A204.1 (cell line): Measurements from ENCODE around the gene USP16.
"Not testable (repeated sequence)": the region's sequence is repeated elsewhere in the genome, so short reads cannot be mapped to it uniquely, and the experiment has no call there.

ENCODE experiments used
- FAIRE-seq: peaks from 2 replicates; lab custom pipeline; 2012; peaks lifted over from hg19 to GRCh38; lab: Jason Lieb, UNC

The USP16 gene

DNA sequence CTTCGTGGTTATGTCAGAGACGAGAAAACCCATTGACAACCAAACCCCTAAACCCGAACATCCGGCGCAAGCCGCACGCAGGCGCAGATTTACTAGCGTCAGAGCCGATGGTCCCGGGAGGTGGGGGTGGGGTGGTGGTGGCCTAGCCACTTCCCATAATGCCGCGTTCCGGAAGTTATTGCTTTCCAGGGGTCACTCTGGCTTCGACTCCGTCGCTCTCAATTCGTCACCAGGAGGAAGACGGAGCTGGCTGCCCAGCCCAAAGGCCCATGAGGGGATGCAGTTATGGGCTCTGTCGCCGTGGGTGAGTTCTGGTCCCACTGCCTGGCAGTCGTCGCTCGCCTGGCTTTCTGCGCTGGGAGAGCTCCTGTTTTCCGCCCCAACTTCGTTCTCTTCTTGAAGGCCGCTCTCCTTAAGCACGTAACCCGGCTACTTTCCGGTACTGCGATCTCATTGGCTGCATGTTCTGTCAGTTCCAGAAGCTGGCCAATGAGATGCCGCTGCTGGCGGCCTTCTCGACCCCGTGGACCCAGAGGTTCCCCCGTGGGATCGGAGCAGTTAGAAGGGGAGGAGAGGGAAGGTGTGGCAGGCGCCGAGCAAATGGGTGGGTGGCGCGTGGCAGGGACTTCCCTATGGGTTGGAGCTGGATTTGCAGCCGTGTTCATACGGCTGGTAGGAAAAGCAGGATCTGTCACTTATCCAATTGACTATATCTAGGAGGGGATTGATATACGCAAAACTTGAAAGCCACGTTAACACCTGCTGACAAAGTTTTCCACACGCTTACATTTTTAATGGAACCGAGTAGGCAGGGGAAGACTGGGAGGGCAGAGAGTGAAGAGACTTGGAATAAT, at the start of gene USP16:
Gene USP16, plus strand, starts transcription at position 195 of the 854 bp plus-strand sequence. CDS start 3,246 bp downstream, outside the sequence.
- peak; percentile 96 for FAIRE-seq

DNA sequence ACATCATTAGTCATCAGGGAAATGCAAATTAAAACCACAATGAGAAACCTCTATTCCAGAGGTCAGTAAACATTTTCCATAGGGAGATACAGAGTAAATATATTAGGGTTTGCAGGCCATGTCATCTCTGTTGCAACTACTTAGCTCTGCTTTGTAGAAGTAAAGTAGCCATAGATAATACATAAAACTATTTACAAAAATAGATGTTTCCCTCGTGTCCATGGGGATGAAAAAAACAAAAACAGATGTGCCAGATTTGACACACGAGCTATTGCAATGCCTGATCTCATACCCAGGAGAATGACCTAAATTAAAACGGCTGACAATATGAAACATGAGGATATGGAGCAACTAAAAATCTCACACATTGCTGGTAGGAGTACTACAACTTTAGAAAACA, 49.1 kb upstream of the USP16 start:
- no peak for FAIRE-seq

DNA sequence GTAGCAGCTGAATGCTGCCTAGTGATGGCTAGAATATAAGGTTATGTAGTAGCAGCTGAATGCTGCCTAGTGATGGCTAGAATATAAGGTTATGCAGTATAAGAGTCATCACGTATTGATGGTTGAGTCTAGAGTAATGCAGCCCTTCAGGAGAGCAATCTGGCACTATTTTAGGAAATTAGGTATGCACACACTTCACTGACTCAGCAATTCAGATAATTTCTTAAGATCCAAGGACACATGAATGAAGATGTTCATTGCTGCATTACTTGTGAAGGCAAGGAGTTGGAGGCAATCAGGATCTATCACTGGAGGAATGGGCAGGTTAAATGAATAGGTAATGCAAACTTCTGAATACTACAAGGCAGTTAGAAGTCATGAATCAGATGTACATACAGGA, 45.4 kb upstream of the USP16 start:
- FAIRE-seq: no peak

DNA sequence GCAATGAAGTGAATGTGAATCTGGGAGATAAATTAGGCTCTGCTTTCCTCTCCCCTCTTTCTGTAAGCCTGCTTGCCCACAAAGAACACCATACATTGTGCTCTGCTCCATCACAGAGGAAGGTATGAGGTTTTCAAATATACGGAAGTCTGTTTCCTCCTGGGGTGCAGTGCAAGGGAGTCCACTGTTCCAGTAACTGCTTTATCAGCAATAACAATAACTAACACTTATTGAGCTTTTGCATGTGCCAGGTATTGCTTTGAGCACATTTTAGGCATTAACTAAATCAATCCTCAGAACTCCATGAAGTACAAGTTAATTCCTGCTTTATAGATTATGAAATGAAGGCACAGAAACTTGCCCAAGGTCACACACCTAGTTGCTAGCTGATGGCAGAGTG, 41.8 kb upstream of the USP16 start:
- no peak for FAIRE-seq

DNA sequence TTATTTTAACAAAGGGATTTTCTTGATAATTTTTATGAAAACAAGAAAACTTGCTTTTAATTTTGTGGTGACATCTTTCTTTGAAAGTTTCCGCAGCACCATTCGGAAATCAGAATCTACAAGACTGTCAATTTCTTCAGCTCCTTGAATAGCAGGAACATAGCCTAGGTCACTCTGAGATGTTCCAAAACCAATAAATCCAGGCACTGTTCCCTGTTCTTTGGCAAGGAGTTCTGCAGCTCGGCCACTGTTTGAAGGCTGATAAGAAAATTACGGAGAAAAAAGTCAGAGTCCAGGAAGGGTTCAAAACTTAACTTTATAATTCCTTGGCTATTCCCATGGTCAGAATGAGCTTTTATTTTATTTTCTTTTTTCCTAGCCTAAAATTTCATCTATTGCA, 37.8 kb upstream of the USP16 start:
- FAIRE-seq: no peak

DNA sequence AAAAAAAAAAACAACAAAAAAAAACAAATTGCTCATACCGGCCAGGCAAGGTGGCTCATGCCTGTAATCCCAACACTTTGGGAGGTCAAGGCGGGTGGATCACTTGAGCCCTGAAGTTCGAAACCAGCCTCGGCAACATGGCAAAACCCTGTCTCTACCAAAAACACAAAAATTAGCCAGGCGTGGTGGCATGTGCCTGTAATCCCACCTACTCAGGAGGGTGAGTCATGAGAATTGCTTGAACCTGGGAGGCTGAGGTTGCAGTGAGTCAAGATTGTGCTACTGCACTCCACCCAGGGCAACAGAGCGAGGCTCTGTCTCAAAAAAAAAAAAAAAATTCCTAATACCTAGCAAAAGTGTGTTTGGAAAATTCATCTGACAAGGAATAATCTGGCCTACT, 36.3 kb upstream of the USP16 start:
- FAIRE-seq: not testable (repeated sequence)

DNA sequence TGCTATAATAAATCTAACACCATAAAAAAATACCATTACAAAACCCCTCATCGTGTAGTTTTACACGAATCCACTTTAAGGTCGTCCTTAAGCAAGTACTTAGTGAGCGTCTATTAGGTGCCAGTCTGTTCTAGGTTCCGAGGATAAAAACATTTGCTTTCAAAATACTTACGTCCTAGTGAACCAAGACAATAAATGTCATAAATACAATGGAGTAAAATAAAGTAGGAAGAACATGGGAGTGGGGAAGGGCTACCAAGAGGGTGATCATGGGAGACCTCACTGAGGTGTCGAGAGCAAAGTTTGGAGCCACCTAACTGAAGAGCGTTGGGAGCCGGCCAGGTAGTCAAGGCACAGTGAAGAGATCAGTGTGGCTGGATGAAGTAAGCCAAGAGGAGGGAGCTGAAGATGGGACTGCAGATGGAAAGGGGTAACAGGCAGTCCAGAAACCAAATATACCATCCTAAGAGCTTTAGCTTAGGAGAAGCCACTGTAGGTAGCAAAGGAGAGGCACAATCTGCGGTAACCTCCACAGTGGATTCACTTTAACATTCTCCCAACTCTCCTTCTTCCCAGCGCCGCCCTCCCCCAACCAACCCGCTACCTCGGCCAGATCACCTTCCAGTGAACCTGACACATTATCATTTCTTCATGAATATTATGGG, 32.5 kb upstream of the USP16 start:
- FAIRE-seq: no peak

DNA sequence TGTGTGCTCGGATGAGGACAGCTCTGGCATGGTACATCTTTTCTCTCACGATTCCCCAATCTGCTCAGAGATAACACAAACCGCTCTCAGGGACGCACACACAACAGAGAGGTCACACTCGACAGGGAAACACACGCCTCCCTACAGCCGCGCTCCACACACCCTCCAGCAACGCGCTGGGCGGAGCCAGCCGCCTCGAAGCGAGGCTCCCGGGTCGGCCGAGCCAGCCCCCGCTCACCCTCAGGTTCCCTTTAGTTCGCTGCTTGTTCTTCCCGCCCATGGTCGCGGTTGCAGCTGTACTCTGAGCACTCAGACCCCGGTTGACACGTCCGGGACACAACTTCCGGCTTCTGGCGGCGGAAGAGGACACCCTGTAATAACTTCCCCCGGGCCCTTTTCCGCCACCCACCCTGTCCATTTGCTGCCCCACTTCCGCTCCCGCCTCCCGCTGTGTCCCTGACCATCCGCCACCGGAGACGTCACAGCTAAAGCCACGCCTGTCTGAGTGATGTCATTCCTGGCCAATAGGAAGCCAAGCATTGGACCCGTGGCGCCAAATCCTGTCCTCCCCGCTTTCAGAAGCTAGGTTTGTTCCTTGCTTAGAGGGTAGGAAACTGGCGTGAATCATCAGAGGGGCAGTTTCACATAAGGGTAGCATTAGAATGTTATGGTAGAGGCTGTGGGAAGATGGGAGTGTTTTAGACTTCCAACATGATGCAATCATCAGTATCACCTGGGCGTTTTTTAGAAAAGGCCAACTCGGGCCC, 31.8 kb upstream of the USP16 start, which contains the start of gene LTN1:
Gene LTN1, minus strand, starts transcription at position 352 of the 767 bp plus-strand sequence. Its CDS starts 72 bp downstream, at position 280.
- FAIRE-seq: peak; percentile 97

DNA sequence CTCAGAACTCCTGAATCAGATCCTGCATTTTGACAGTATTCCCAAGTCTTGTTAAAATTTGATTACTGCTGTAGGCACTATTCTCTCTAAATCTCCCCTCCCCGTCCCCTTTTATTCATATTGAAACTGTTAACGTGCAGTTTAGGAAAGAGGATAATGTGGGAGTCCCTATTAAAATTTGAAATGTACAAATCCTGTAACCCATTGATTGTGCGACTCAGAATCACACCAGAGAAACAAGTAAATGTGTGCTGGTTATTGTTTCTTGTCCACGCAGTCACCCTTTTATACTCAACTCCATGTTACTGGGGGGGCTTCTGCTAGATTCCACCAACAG, 31.2 kb upstream of the USP16 start:
- no peak for FAIRE-seq

DNA sequence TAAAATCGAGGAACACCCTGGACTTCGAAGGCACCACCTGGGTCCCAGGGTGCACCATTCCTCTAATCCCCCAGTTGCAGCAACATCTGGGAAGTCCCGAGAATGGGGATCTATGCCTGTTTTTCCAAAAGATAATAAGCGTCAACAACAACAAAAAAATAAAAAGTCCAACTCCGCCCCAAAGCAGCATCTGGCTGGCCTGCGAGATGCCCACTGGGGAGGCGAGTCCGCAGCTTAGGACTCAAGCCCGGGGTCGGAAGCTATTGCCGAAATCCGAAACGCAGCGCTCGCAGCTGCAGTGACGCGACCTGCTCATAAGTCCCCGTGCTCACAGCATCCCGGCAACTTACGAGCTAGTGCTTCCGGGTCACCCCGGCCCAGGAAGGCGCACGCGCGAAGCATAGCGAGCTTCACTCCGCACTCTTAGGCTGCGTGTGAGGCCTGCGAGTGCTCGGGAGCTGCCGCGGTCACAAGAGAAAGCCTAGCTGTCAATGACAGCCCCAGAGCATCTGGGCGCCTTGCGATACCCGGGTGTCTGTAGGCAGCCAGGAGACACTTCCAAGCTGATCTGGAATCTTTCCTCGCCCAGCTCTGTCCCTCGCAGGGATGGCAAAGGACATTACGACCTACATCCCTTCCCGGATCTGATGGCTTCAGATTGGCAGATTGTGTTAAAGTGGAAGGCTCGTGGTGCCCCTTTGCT, 21.9 kb upstream of the USP16 start:
- FAIRE-seq: peak; percentile 77

DNA sequence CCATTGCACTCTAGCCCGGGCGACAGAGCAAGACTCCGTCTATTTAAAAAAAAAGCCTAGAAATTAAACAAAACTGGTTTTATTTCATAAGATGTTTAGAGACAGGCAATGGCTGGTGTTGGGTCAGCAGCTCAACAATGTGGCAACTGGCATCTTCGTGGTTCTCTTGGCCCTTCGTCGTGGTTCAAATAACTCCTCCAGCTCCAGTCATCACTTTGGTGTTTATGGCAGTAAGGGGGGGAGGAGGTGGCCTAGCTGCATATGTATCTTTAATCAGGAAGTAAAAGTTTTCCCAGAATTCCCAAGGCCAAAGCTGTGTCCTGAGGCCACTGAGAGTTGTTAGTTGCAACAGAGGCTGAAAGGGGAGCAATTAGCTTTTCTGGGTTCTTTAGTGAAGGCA, 18.8 kb upstream of the USP16 start:
- no peak for FAIRE-seq

DNA sequence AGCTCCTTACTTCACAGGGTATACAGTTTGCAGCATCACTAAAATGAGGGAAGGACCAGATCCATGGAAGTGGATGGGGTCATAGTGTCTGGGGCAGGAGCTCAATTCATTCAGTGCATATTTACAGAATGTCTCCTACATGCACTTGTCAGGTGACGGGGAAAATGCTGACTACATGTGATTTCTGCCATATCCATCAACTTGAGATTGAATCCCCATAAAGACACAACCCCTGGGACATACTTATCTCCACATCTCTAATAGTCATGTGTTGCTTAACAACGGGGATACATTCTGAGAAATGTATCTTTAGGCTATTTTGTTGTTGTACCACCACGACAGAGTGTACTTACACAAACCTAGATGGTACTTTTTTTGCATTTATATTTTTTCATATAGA, 17.3 kb upstream of the USP16 start:
- no peak for FAIRE-seq

DNA sequence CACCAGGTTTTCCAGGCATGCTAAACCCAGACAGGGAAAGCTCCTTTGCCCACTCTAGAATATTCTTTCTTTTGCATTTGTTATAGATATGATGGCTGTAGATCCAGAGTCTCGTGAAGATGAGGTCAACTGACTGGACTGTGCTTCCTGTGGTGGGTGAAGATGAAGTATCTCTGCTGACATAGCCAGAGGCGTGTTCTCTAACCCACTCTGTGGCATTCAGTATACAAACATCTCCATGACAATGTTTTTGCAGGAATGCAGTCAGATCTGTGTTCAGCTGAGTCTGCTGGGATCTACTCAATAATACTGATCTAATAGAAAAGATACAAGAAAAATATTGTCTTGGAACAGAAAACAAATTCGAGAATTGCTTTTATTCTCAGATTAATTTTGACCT, 16.7 kb upstream of the USP16 start:
- FAIRE-seq: no peak

DNA sequence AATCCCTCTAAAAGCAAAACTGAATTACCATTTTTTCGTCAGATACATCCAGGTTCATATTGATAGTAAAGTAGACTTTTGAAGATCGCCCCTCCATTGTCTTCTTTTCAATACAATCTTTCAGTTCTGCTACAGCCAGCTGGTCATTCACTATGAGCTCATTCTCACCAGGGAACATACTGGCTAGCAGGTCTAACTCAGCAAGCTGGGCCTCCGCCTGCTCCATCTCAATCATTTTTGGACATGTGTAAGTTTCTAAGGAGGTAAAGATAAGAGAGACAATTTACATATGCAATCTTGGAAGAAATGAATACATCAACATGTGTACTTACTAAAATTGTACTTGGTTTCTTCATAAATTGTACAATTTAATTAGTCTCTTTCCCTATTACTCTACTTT, 16.1 kb upstream of the USP16 start:
- no peak for FAIRE-seq

DNA sequence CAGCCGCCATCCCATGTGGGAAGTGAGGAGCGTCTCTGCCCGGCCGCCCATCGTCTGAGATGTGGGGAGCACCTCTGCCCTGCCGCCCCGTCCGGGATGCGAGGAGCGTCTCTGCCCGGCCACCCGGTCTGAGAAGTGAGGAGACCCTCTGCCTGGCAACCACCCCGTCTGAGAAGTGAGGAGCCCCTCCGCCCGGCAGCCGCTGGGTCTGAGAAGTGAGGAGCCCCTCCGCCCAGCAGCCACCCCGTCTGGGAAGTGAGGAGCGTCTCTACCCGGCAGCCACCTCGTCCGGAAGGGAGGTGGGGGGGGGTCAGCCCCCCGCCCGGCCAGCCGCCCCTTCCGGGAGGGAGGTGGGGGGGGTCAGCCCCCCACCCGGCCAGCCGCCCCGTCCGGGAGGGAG, 13.2 kb upstream of the USP16 start:
- not testable (repeated sequence) for FAIRE-seq

DNA sequence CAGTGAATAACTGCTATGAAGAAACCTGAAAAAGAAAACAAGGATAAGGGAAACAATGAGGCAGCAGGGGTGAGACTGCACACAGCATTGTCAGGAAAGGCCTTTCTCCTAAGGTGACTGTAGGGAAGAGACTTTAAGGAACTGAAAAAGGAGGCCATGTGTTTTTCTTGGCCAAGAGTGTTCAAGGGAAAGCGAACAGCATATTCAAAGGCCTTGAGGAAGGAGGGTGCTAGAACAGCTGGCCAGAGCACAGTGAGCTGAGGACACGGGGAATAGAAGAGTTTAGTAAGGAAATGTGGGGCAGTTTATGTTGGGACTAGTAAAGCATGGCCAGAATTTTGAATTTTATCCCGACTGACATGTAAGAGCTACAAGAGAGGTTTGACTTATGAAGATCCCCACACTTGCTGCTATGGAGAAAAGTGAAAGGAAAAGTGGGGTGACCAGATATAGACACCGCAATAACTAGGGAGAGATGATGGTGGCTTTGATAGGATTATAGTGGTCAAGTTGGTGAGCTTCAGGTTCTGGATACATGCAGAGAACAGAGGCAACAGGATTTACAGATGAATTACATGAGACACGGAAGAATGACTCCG, 6.7 kb upstream of the USP16 start:
- no peak for FAIRE-seq

DNA sequence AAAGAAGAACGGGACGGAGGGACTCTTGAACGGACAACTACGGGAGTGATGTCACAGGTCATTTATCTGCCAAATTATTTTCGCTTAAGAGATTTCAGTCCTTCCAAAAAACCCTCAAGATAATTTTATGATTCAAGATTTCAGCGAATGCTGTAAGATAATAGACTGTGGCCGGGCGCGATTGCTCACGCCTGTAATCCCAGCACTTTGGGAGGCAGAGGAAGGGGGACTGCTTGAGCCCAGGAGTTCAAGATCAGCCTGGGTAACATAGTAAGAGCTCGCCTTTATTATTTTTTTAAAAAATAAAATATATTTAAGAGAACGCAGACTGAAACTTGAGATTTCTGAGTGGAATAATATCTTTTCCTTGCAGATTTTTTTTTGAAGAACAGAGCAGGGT, 5.9 kb upstream of the USP16 start:
- no peak for FAIRE-seq

DNA sequence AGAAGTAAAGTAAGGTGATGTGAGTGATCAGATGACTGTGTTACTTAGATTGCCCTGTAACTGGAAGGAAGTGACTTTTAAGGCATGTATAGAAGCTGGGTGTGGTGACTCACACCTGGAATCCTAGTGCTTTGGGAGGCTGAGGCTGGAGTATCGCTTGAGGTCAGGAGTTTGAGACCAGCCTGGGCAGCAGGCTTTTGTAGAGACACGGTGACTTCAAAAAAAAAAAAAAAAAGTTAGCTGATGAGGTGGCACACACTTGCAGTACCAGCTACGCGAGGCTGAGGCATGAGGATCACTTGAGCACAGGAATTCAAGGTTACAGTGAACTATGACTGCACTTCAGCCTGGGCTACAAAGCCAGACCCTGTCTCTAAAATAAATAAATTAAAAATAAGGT, 2.3 kb upstream of the USP16 start:
- no peak for FAIRE-seq

DNA sequence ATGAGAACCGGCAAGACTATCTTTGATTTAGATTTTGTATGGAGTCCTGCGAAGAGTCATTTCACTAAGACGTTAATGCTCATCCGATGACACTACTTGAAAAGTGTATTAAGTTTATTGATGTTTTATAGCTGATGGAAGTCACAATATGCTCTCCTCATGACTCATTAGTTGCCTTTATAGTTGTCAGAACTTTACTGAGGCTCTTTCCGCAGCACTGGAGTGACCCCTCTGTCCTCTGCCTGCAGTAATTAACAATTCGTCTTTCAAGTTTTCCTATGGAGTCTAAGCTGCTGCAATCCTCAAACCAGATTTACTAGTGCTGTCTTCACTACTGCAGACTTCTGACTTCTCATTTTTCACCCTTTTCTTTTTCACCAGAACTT, 853 bp downstream of the USP16 start:
- FAIRE-seq: no peak

DNA sequence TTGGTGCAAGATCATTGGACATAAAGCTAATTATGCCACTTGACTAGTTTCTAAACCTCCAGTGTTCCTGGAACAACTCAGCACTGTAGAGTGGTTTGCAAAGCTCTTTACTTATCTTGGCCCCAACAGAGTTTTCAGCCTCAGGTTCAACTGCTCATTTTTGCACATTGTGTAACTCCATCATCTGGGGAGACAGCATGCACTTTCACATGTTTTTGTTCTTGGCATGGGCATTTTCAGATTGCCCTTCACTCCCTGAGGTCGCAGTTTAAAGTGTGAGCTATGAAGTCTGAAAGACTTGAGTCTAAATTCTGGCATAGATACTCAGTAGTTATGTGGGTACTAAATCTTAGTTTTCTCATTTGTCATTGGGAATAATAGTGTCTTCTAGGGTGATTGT, 5.1 kb downstream of the USP16 start:
- FAIRE-seq: no peak

DNA sequence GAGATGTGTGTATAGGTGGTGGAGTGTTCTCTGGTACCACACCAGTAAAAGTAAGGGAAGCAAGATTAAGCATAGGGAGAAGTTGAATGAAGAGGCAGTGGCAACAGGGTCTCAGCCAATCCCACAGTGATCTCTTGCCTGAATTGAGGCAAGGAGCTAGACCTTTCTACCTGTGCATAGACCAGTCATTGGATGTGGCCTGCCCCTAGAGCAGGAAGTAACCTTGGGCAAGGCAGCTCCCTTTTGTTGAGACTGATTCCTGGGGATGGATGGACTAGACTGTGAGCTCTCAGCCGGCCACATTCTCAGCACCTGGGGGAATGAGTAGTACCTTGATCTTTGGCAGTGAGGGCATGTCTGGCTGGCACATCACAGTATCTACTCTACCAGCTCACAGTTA, 6.4 kb downstream of the USP16 start:
- no peak for FAIRE-seq

DNA sequence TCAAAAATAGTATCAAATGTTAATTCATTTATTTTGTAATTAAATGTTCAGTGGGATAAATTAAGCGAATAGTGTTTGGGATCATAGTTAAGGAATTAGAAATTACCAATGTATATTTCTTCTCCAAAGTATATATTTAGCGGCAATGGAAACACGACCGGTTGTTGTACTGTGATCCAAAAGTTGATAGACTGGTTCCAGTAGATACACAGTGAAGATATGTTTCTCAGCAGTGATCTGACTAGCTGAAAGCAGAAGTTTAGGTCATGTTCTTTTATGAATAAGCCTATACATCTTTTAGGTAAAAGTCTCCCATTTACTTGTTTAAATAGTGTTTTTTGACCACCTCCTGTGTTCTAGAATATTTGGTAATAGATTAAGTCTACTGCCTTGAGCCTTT, 8.8 kb downstream of the USP16 start:
- no peak for FAIRE-seq
